Measurements from ENCODE around the gene EDN3.

The EDN3 gene

GRCh38 chr20:59374261-59374660, 73.8 kb downstream of the EDN3 start:
- DNase-seq: no peak

- DNase-seq: no peak
Observed at GRCh38 chr20:59375541-59375940, 75.1 kb downstream of the EDN3 start.
